Peyer's patch (tissue), 4 donors: Measurements from ENCODE around the gene ZCCHC14. TPM values are rescaled to one million over a fixed set of nuclear protein-coding genes. Genes with fewer than 3 reads are reported as not detected.

Source experiments
- DNase-seq, 3 donors: peaks; one replicate each; pipeline ENCODE4 v3.0.0-alpha.2; 2017 to 2019
- H3K27ac ChIP-seq, 4 donors: fragments of 200-600 bp; sonication (generic); one replicate each; pipeline ENCODE4 v1.5.1; 2016 to 2019
- H3K27me3 ChIP-seq, 2 donors: fragments of 200-600 bp; sonication (generic); one replicate each; pipeline ENCODE4 v1.5.1; 2019
- H3K36me3 ChIP-seq, 3 donors: fragments of 200-600 bp; sonication (generic); one replicate each; pipeline ENCODE4 v1.5.1; 2016 to 2019
- H3K4me1 ChIP-seq, 4 donors: fragments of 200-600 bp; sonication (generic); one replicate each; pipeline ENCODE4 v1.5.1; 2016 to 2019
- H3K4me3 ChIP-seq, 4 donors: fragments of 200-600 bp; sonication (generic); 1 replicate in 3 of 4; 2 replicates in 1 of 4; pipeline ENCODE4 v1.5.1; 2016 to 2019; ENCODE audit warnings: mild to moderate bottlenecking in 1 of 4
- H3K9me3 ChIP-seq, 4 donors: fragments of 200-600 bp; sonication (generic); one replicate each; pipeline ENCODE4 v1.5.1; 2016 to 2019; ENCODE audit warnings: mild to moderate bottlenecking in 1 of 4
- POLR2A ChIP-seq, 2 donors: fragments of 450-650 bp; IDR thresholded peaks; one replicate each; pipeline ENCODE4 v1.5.1; 2017; ENCODE audit warnings: antibody characterized with exemption in 2 of 2, mild to moderate bottlenecking in 2 of 2, moderate library complexity in 2 of 2
- total RNA-seq, 4 donors: library from RNA; depleted of rRNA; stranded (reverse); fragments of >200 nt; gene quantifications; one replicate each; pipeline ENCODE4 v1.1.0, GENCODE V29; 2016
- TF ChIP-seq, protein P1 (sequence below), 6 experiments: fragments of 450-650 bp in 4 of 6; fragments of 200-600 bp in 2 of 6; sonication (generic) in 1 of 6; IDR thresholded peaks; one replicate each; pipeline ENCODE4 v1.5.1; 2017 to 2019; ENCODE audit warnings: antibody characterized with exemption in 6 of 6, mild to moderate bottlenecking in 3 of 6, moderate library complexity in 1 of 6

Gene ZCCHC14
- total RNA-seq, 4 donors from 2014 or later, result 28.1 to 68.9 (median 55.9) TPM

DNA sequence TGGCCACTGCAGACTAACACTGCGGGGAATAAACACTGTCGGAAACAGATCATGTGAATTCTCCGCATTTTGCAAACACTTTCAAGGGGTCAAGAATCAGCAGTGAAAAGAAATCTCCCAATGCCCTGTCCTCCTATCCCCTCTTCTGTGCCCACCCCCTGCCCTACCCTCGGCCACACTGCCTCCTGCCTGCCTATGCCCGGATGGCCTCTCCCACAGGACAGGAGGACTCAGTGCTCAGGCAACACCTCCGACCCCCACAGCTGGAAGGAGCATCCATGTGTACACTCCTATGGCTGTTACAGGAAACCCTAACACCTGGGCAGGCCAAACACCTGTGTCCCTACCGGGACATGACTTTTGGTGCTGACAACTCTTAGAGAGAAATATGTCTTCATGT lies 133.7 kb downstream of the ZCCHC14 start:
- Histone ChIP-seq H3K27ac (no peak overlapping the region), H3K27me3 (no peaks in the 10 kb centered on the region), H3K4me3 (no peak overlapping the region), H3K9me3 (no peaks in the 10 kb centered on the region), H3K36me3 (peaks cover 0 to 58% (median 0%) of the 10 kb centered on the region in 3 donors), H3K4me1 (peaks cover 0 to 8% (median 1%) of the 10 kb centered on the region in 4 donors)
- no peak for TF ChIP-seq POLR2A (IDR thresholded peaks at IDR 0.05)
- TF ChIP-seq, protein P1, sequence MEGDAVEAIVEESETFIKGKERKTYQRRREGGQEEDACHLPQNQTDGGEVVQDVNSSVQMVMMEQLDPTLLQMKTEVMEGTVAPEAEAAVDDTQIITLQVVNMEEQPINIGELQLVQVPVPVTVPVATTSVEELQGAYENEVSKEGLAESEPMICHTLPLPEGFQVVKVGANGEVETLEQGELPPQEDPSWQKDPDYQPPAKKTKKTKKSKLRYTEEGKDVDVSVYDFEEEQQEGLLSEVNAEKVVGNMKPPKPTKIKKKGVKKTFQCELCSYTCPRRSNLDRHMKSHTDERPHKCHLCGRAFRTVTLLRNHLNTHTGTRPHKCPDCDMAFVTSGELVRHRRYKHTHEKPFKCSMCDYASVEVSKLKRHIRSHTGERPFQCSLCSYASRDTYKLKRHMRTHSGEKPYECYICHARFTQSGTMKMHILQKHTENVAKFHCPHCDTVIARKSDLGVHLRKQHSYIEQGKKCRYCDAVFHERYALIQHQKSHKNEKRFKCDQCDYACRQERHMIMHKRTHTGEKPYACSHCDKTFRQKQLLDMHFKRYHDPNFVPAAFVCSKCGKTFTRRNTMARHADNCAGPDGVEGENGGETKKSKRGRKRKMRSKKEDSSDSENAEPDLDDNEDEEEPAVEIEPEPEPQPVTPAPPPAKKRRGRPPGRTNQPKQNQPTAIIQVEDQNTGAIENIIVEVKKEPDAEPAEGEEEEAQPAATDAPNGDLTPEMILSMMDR (IDR thresholded peaks at IDR 0.05), result no peak
- no peak for DNase-seq

DNA sequence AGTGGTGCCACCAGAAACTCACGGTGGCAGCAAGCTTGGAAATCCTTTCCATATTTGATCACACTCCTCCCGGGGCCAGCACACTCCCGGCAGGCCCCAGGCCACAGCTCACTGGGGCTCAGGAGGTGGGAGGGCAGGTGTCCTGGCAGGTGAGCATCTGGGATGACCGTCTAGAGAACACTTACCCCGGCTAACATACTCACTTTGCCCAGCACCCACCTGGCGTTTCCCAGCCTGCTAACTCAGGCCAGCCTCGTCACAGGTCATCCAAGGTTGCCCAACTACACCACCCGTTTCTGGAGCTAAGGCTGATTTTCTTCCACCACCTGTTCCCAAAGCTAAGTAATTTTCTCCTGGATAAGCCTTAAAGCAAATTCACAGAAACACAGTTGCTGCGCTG lies 134.1 kb downstream of the ZCCHC14 start:
- H3K27ac ChIP-seq, result no peak overlapping the region
- DNase-seq, result no peak
- no peak overlapping the region for H3K4me3 ChIP-seq
- H3K36me3 ChIP-seq, result peaks cover 0 to 62% (median 0%) of the 10 kb centered on the region in 3 donors
- no peaks in the 10 kb centered on the region for H3K27me3 ChIP-seq
- no peaks in the 10 kb centered on the region for H3K9me3 ChIP-seq
- H3K4me1 ChIP-seq, result peaks cover 0 to 3% (median 0%) of the 10 kb centered on the region in 4 donors
- TF ChIP-seq POLR2A (IDR thresholded peaks at IDR 0.05), result no peak

DNA sequence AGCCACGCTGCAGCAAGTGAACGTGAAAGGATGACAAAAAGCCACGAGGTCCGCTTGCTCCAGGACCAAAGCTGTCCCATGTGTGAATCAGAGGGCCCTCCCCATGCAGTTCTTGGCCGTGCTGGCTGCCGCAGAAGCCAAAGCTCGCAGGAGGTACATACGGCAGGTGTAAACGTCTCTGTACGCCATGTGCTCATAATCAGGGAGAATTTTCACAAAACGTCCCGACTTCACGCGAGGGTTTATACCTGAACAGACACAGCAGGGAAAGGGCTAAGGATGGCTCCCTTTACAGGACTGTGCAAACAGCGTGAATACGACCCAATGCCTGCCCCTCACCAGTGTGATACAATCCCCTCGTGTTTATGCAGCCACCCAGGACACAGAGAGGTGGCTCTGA lies 134.6 kb downstream of the ZCCHC14 start:
- TF ChIP-seq POLR2A (IDR thresholded peaks at IDR 0.05), result no peak
- TF ChIP-seq, protein P1 (IDR thresholded peaks at IDR 0.05), result no peak
- no peak for DNase-seq
- no peak overlapping the region for H3K4me3 ChIP-seq
- H3K4me1 ChIP-seq, result no peaks in the 10 kb centered on the region
- no peaks in the 10 kb centered on the region for H3K9me3 ChIP-seq
- no peak overlapping the region for H3K27ac ChIP-seq
- peaks cover 0 to 67% (median 0%) of the 10 kb centered on the region in 3 donors for H3K36me3 ChIP-seq
- H3K27me3 ChIP-seq, result no peaks in the 10 kb centered on the region

DNA sequence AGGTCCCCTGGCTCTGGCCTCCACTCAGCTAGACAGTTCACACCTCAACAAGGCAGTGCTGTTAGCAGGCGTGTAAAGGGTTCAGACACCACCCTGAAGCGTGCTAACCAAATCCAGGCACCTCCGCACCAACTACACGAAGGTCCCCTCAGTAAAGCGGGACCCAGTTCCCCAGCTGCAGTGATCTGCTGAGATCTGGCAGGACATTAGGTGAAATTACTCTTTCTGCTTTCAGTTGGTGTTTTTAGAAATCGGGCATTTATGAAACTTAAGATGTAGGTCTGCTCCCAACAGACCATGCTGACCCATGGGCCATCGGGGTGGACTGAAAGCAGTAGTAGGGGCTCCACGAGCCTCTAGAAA lies 136.4 kb downstream of the ZCCHC14 start:
- H3K27me3 ChIP-seq, result no peaks in the 10 kb centered on the region
- H3K36me3 ChIP-seq, result peaks cover 0 to 68% (median 0%) of the 10 kb centered on the region in 3 donors
- TF ChIP-seq, protein P1 (IDR thresholded peaks at IDR 0.05), result no peak
- no peak for TF ChIP-seq POLR2A (IDR thresholded peaks at IDR 0.05)

More for the DNA sequence above, 136.4 kb downstream of the ZCCHC14 start:
- no peak for DNase-seq
- Histone ChIP-seq H3K27ac (no peak overlapping the region), H3K9me3 (no peaks in the 10 kb centered on the region), H3K4me1 (peaks cover 0 to under 1% (median 0%) of the 10 kb centered on the region in 4 donors), H3K4me3 (no peak overlapping the region)

Other genes with a start within 250 kb of the ZCCHC14 start
- gene C16orf95, start 175.6 kb downstream of the ZCCHC14 start, total RNA-seq, result 1 to 10 TPM in 1 of 4 donors, not detected in 3; 1.2 TPM
- gene FBXO31, start 109.2 kb downstream of the ZCCHC14 start, total RNA-seq, result 100 to 1,000 TPM; 135 to 207 (median 191) TPM
- gene MAP1LC3B, start 100.7 kb downstream of the ZCCHC14 start, total RNA-seq, result 10 to 100 TPM; 38.0 to 50.6 (median 40.7) TPM
- under 1 TPM in 2 of 4 donors, not detected in 2; 0.13 to 0.57 TPM for gene JPH3, start 109.5 kb upstream of the ZCCHC14 start, total RNA-seq